HepG2 (cell line): ENCODE results near the gene MGLL. TPM values are rescaled to one million over a fixed set of nuclear protein-coding genes. Genes with fewer than 3 reads are reported as not detected.

Experiments
- ATAC-seq: fragments of 200-7000 bp; cut with Tn5 transposase; 3 replicates; pipeline ENCODE4 v1.9.1; 2020; ENCODE audit warnings: mild to moderate bottlenecking, moderate library complexity
- BruUV-seq: library from RNA; stranded (reverse); fragments of 400-500 nt; replicated peaks from 2 replicates; lab custom pipeline; 2021; lab: Mats Ljungman, UMichigan
- CTCF ChIA-PET: fragments of 300-600 bp; formaldehyde crosslinking; extraction: SDS; loops from one replicate; lab custom pipeline; 2021; ENCODE audit warnings: low total read pairs, inconsistent platforms, low intra/inter-chr PET ratio; lab: Yijun Ruan, JAX
- POLR2A ChIA-PET: fragments of 350-600 bp; sonication (Branson Sonifier 250); formaldehyde crosslinking; loops from one replicate; lab custom pipeline; 2020; ENCODE audit warnings: antibody characterized with exemption, inconsistent platforms; lab: Yijun Ruan, JAX
- DNase-seq: peaks from one replicate; pipeline ENCODE4 v3.0.0-alpha.2; 2015; ENCODE audit warnings: low spot score
- FAIRE-seq: peaks from 3 replicates; lab custom pipeline; 2011; peaks lifted over from hg19 to GRCh38; lab: Jason Lieb, UNC
- H2AFZ ChIP-seq: one replicate; pipeline ENCODE4 v1.6.1; 2011; ENCODE audit warnings: low read length, inconsistent platforms
- H3K27ac ChIP-seq: fragments of 300-600 bp; 3 replicates; pipeline ENCODE4 v1.8.0; 2011; ENCODE audit warnings: mixed run types, mild to moderate bottlenecking, mixed read lengths, low read length, inconsistent platforms; ENCODE audit not compliant: insufficient read depth; ENCODE audit errors: extremely low read length
- H3K27me3 ChIP-seq, 2 experiments: fragments of 200-600 bp in 1 of 2; 2 replicates in 1 of 2; 3 replicates in 1 of 2; pipeline versions ENCODE4 v1.6.0 to v1.8.0; 2011; ENCODE audit warnings: low read length in 2 of 2, mild to moderate bottlenecking in 2 of 2, moderate library complexity in 2 of 2, inconsistent platforms in 1 of 2; ENCODE audit not compliant: insufficient read depth in 2 of 2, control insufficient read depth in 1 of 2
- H3K36me3 ChIP-seq, 2 experiments: fragments of 200-600 bp in 1 of 2; replicated peaks in 1 of 2; 2 replicates in 1 of 2; 3 replicates in 1 of 2; pipeline versions ENCODE4 v1.5.1 to v1.8.0; 2011; ENCODE audit warnings: low read length in 2 of 2, inconsistent platforms in 1 of 2; ENCODE audit not compliant: insufficient read depth in 2 of 2, control insufficient read depth in 1 of 2
- H3K4me1 ChIP-seq: 2 replicates; pipeline ENCODE4 v1.5.1; 2012; ENCODE audit warnings: low read length, inconsistent platforms; ENCODE audit not compliant: insufficient read depth
- H3K4me2 ChIP-seq: 2 replicates; pipeline ENCODE4 v1.6.0; 2011; ENCODE audit warnings: low read depth, low read length, inconsistent platforms
- H3K4me3 ChIP-seq, 3 experiments: fragments of 200-600 bp in 1 of 3; sonication (generic), shearing (Covaris generic) in 1 of 3; replicated peaks in 1 of 3; 2 replicates each; pipeline ENCODE4 v1.5.1; 2011 to 2016; ENCODE audit warnings: low read length in 3 of 3, inconsistent platforms in 2 of 3, low read depth in 2 of 3, mild to moderate bottlenecking in 2 of 3, control low read depth in 1 of 3, mixed read lengths in 1 of 3; ENCODE audit not compliant: insufficient read depth in 1 of 3
- H3K79me2 ChIP-seq: one replicate; pipeline ENCODE4 v1.6.1; 2011; ENCODE audit warnings: low read length, inconsistent platforms; ENCODE audit not compliant: insufficient read depth
- H3K9ac ChIP-seq: 2 replicates; pipeline ENCODE4 v1.6.0; 2011; ENCODE audit warnings: mild to moderate bottlenecking, low read depth, low read length, inconsistent platforms; ENCODE audit not compliant: insufficient read depth
- H3K9me3 ChIP-seq: 2 replicates; pipeline ENCODE4 v1.5.1; 2012; ENCODE audit warnings: mild to moderate bottlenecking, low read length
- H4K20me1 ChIP-seq: 2 replicates; pipeline ENCODE4 v1.6.0; 2011; ENCODE audit warnings: inconsistent platforms, mild to moderate bottlenecking, low read length, moderate library complexity; ENCODE audit not compliant: insufficient read depth
- ETS1 ChIP-seq: sonication (generic); formaldehyde crosslinking; IDR thresholded peaks from 2 replicates; pipeline ENCODE4 v1.4.0; 2020; ENCODE audit warnings: missing genetic modification reagents
- KLF16 ChIP-seq, 2 experiments: sonication (generic) in 1 of 2; formaldehyde crosslinking in 1 of 2; IDR thresholded peaks; 2 replicates each; pipeline versions ENCODE4 v1.6.1 to v1.8.0; 2016 to 2023; ENCODE audit warnings: missing genetic modification reagents in 2 of 2, missing compliant biosample characterization in 1 of 2
- KMT2A ChIP-seq: sonication (generic); formaldehyde crosslinking; IDR thresholded peaks from 2 replicates; pipeline ENCODE4 v1.4.0; 2020; ENCODE audit warnings: missing genetic modification reagents
- MYPOP ChIP-seq: sonication (generic); formaldehyde crosslinking; IDR thresholded peaks from 2 replicates; pipeline ENCODE4 v1.8.1; 2023; ENCODE audit warnings: mild to moderate bottlenecking, moderate library complexity, missing genetic modification reagents
- RARG ChIP-seq: sonication (generic); formaldehyde crosslinking; IDR thresholded peaks from 2 replicates; pipeline ENCODE4 v1.4.0; 2020; ENCODE audit warnings: low read depth, mild to moderate bottlenecking, missing genetic modification reagents
- SMAD9 ChIP-seq: sonication (generic); formaldehyde crosslinking; IDR thresholded peaks from 2 replicates; pipeline ENCODE4 v1.5.1; 2020; ENCODE audit warnings: mild to moderate bottlenecking, missing genetic modification reagents
- SNAPC4 ChIP-seq: sonication (generic); formaldehyde crosslinking; IDR thresholded peaks from 2 replicates; pipeline ENCODE4 v1.4.0; 2020; ENCODE audit warnings: mild to moderate bottlenecking, missing genetic modification reagents
- ZBTB3 ChIP-seq: sonication (generic); formaldehyde crosslinking; IDR thresholded peaks from 2 replicates; pipeline ENCODE4 v1.4.0; 2020; ENCODE audit warnings: low read depth, mild to moderate bottlenecking, moderate library complexity, missing genetic modification reagents, borderline replicate concordance
- ZNF207 ChIP-seq: fragments of 450-650 bp; IDR thresholded peaks from 2 replicates; pipeline ENCODE4 v1.6.1; 2016; ENCODE audit warnings: antibody characterized with exemption, borderline replicate concordance
- ZNF460 ChIP-seq: sonication (generic); formaldehyde crosslinking; IDR thresholded peaks from 2 replicates; pipeline ENCODE4 v1.5.1; 2020; ENCODE audit warnings: missing genetic modification reagents, mild to moderate bottlenecking, borderline replicate concordance
- ZNF605 ChIP-seq: sonication (generic); formaldehyde crosslinking; IDR thresholded peaks from 2 replicates; pipeline ENCODE4 v1.8.0; 2022; ENCODE audit warnings: mild to moderate bottlenecking, missing genetic modification reagents
- WGBS: methylation state at CpG from one replicate; pipeline ENCODE4 v1.1.6; 2017; ENCODE audit warnings: low lambda C conversion rate; 5-methylcytosine and 5-hydroxymethylcytosine counted together
- in situ Hi-C: cut with HindIII; loops from 2 replicates; pipeline ENCODE4 v1.10.0; 2017; ENCODE audit warnings: low pct_unique_long_range_greater_than_20kb; ENCODE audit not compliant: extremely low pct_ligation_motif_present
- intact Hi-C: fragments of 100-400 bp; cut with micrococcal nuclease; formaldehyde crosslinking; loops from one replicate; pipeline ENCODE4 v1.10.0; 2022; ENCODE audit not compliant: unreplicated experiment
- polyA plus RNA-seq, 8 experiments: library from polyadenylated mRNA; depleted of rRNA in 3 of 8; stranded (reverse) in 7 of 8; unstranded in 1 of 8; fragments of >200 nt; fragmentation: Illumina TruSeq in 4 of 8; extraction: Trizol in 4 of 8; gene quantifications; 2 replicates each; pipeline versions ENCODE4 v1.2.1 to v1.2.3, GENCODE V29; 2011 to 2016; ENCODE audit warnings: low read depth in 4 of 8, missing spikeins in 1 of 8, mixed read lengths in 1 of 8; ENCODE audit not compliant: insufficient read depth in 1 of 8
- total RNA-seq, 5 experiments: library from RNA; depleted of rRNA; stranded (reverse); fragments of >200 nt; fragmentation: Illumina TruSeq; extraction: Trizol; gene quantifications; 2 replicates each; pipeline ENCODE4 v1.2.3, GENCODE V29; 2016; ENCODE audit warnings: low read depth in 1 of 5

Gene MGLL
- total and polyA plus RNA-seq, 2 of the 13 experiments (the other 11 are each of a cell fraction or from before 2014, with no cell fraction given) = not detected

GRCh38 chr3:127669541-127670228, 152.6 kb downstream of the MGLL start:
- Histone ChIP-seq H3K79me2 (no peaks in the 10 kb centered on the region), H3K9ac (no peak overlapping the region), H4K20me1 (no peaks in the 10 kb centered on the region), H3K27me3 (peaks cover 0 to 4% of the 10 kb centered on the region in 2 experiments; a peak in 1 of 5 replicates), H3K4me3 (no peak overlapping the region), H3K9me3 (no peaks in the 10 kb centered on the region), H2AFZ (no peak overlapping the region), H3K36me3 (peaks cover 0 to 2% of the 10 kb centered on the region in 2 experiments; a peak in 1 of 5 replicates), H3K4me1 (peaks cover 19% of the 10 kb centered on the region), H3K27ac (no peak overlapping the region), H3K4me2 (no peak overlapping the region)
- in situ Hi-C loops = no loop called here
- DNase-seq = no peak
- BruUV-seq = no TSS peak
- ATAC-seq = no peak
- intact Hi-C loops = no loop called here
- CTCF ChIA-PET = no interaction called here
- no peak for FAIRE-seq
- 94% methylated on average over 7 of the region's 14 CpGs for WGBS
- POLR2A ChIA-PET = no interaction called here
- TF ChIP-seq ZBTB3 (CRISPR knock-in tag) (no peak), MYPOP (no peak), SNAPC4 (no peak), ZNF605 (no peak), ZNF460 (CRISPR knock-in tag) (no peak), RARG (CRISPR knock-in tag) (no peak), KMT2A (CRISPR knock-in tag) (no peak), ETS1 (CRISPR knock-in tag) (no peak), ZNF207 (no peak), KLF16 (CRISPR knock-in tag; IDR thresholded peaks at IDR 0.05) (no peak), SMAD9 (CRISPR knock-in tag) (no peak)
